Ovary (tissue), 3 donors: Measurements from ENCODE around the gene BLOC1S3.

Source experiments
- EP300 ChIP-seq: sonication (generic); formaldehyde crosslinking; IDR thresholded peaks from one replicate; pipeline ENCODE4 v1.6.1; 2017; ENCODE audit warnings: antibody characterized with exemption
- TF ChIP-seq, protein P1 (sequence below), 3 donors: fragments of 450-650 bp in 2 of 3; fragments of 200-600 bp in 1 of 3; IDR thresholded peaks; one replicate each; pipeline versions ENCODE4 v1.5.1 to v1.8.0; 2016 to 2022; ENCODE audit warnings: antibody characterized with exemption in 3 of 3, mild to moderate bottlenecking in 1 of 3
- donor health status: DM: no; HTN: no; CAD: no.

DNA sequence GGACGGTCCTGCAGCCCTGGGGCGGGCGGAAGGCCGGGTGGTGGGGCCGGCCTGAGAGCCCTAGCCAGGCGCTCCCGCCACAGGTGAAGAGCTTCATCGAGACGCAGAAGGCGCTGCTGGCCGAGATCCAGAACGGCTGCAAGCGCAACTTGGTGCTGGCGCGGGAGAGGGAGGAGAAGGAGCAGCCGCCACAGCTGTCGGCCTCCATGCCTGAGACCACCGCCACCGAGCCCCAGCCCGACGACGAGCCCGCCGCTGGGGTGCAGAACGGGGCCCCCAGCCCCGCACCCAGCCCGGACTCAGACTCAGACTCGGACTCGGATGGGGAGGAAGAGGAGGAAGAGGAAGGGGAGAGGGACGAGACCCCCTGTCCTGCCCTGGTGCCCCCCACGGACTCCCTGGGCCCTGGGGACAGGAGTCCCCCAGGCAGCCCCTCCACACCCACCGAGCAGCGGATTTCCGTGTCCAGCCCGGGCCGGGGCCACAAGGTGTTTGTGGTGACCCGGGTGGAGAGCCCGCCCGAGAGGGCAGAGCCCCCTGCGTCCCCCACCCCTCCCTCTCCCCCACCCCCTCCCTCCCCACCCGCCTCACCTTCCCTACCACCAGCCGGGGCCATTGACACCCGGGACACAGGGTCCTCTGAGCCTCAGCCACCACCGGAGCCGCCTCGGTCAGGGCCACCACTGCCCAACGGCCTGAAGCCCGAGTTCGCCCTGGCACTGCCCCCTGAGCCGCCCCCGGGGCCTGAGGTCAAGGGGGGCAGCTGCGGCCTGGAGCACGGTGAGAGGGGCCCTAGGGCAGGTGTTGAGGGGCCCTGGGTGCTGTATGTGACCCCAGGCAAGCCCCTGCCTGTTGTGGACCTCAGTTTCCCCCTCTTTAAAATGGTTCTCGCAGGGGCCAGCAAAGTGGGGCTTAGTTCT lies 33.1 kb upstream of the BLOC1S3 start:
- TF ChIP-seq EP300 = no peak
- TF ChIP-seq, protein P1, sequence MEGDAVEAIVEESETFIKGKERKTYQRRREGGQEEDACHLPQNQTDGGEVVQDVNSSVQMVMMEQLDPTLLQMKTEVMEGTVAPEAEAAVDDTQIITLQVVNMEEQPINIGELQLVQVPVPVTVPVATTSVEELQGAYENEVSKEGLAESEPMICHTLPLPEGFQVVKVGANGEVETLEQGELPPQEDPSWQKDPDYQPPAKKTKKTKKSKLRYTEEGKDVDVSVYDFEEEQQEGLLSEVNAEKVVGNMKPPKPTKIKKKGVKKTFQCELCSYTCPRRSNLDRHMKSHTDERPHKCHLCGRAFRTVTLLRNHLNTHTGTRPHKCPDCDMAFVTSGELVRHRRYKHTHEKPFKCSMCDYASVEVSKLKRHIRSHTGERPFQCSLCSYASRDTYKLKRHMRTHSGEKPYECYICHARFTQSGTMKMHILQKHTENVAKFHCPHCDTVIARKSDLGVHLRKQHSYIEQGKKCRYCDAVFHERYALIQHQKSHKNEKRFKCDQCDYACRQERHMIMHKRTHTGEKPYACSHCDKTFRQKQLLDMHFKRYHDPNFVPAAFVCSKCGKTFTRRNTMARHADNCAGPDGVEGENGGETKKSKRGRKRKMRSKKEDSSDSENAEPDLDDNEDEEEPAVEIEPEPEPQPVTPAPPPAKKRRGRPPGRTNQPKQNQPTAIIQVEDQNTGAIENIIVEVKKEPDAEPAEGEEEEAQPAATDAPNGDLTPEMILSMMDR (IDR thresholded peaks at IDR 0.05) = no peak
